ENCODE measurements around the gene ONECUT3. TPM values are rescaled to one million over a fixed set of nuclear protein-coding genes. Genes with fewer than 3 reads are reported as not detected.

ONECUT3 gene
- total RNA-seq, 1 donor from 2014 or later: not detected

- no peak for DNase-seq (ENCODE audit: low read depth)
Observed at GRCh38 chr19:1814833-1815604, 61.7 kb downstream of the ONECUT3 start.

GRCh38 chr19:1815605-1816529 lies 62.6 kb downstream of the ONECUT3 start:
- DNase-seq (ENCODE audit: low read depth): no peak

DNA sequence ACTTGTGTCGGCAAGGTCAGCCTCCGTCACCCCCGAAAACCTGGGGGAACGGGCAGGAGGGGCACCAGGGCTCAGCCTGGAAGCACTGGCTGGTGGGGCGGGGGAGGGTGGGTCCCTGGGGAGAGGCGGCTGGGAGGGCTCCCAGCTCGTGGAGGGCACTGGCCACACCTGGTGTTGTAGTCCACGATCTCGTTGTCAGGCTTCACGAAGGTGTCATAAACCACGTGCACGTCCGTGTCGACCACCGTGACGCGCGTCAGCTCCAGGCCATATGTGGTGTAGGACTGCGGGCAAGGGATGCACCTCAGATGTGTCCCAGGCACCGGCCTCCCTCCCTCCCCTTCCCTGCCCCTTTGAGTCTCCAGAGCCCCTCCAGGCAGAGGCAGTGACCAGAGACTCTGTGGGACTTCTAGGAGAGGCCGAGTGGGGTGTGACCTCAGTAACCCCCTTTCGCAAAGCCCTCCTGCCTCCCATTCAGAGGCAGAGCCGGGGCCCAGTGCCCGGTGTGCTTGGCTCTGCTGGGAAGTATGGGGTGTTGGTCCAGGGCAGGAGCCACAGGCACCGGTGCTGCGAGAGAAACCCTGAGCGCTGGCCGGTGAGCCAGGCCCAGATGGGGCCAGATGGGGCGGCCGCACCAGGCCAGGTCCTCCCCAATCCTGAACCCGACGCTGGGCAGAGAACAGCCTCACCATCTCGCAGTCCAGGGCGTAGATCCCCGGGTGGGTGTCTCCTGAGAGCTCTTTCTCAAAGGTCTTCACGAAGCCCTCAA lies 63.4 kb downstream of the ONECUT3 start:
- no peak for DNase-seq (ENCODE audit: low read depth)

- DNase-seq (ENCODE audit: low read depth): no peak
Observed at GRCh38 chr19:1817553-1818179, 64.4 kb downstream of the ONECUT3 start.

DNA sequence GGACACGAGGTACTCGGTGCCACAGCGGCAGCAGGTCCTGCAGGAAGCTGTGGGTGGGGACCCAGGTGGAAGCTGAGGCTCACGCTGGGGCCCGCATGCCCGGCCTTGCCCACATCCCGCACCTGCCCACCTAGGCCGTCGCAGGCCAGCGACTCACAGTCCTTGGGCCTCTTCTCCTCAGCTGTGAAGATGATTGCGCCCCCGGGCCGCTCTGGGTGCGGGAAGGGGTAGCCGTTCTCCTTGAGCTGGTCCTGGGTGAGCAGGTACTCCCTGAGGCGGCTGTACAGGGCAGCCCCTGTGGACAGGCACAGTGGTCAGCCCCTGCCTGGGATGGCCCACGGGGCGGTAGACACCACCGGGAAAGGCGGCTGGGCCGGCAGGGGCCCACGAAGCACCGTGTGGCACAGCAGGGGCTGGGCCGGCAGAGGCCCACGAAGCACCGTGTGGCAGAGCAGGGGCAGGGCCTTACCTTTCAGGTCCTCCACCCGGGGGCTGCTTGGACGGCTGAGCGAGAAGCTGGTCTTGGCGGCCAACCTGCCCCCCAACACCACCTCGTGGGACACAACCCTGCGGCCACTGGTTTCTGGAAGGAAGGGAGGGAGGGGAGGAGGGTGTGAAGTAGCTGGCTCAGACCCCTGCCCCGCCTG lies 65.4 kb downstream of the ONECUT3 start:
- DNase-seq (ENCODE audit: low read depth): no peak

DNA sequence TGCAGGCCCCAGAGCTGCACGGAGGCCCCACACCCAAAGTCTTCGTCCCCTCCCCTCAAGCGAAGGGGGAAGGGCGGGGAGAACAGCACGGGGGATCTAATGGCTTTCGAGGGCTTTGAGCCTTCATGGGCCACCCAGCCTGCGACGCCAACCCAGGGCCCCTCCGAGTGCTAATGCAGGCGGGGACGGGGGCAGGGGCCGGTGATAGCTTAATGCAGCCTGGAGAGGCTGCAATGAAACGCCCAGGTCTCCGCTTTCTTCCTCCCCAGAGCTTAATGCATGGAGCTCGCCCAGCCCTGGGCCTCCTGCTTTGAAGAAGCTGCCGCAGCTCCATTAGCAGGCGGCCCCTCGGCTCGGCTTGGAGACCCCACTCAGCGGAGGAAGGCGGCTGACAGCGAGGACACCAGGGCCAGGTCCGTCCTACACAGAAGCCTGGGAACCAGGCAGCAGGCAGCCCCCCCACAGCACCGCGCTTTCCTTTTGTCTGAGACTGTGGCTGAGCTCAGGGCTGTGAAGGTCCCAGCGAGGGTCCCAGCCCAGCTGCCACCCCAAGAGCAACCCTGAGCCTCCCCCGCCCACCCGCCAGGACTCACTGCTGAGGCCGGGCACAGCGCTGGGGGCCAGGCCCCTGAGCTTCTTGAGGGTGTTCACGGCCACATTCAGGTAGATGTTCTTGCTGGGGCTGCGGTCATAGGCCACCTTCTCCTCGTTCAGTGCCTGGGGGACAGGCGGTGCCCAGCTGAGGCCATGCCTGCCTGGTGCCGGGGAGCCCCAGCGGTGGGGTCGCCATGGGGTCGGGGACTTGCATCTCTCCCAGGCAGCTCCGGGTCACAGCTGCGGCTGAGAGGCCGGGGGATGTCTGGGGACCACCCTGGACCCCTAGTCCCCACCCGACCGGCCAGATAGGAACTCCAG lies 66.3 kb downstream of the ONECUT3 start:
- no peak for DNase-seq (ENCODE audit: low read depth)

GRCh38 chr19:1822210-1822609 lies 68.9 kb downstream of the ONECUT3 start:
- no peak for DNase-seq (ENCODE audit: low read depth)

DNA sequence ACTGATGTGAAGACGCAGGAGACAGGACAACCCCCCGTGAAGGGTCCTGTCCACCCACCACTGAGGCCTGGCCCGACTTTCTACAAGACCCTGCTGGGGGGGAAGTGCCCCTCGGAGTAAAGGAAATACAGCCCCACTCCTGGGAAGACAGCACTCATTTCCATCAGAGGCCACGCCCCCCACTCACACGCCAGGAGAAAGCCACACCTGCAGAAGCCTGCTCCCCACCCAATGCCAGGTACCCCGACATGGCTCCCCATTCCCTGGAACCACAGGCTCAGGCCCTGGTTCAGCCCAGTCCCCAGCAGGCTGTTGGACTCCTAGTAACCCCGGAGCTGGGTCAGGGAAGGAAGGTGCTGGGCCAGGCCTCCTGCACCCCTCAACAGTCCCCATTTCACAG lies 69.7 kb downstream of the ONECUT3 start:
- no peak for DNase-seq (ENCODE audit: low read depth)

GRCh38 chr19:1823539-1824251 lies 70.4 kb downstream of the ONECUT3 start:
- DNase-seq (ENCODE audit: low read depth): no peak

- DNase-seq (ENCODE audit: low read depth): no peak
Observed at GRCh38 chr19:1824252-1824622, 70.9 kb downstream of the ONECUT3 start.

- peak; percentile 46 for DNase-seq (ENCODE audit: low read depth)
Observed at GRCh38 chr19:1825909-1826556, 72.7 kb downstream of the ONECUT3 start.

GRCh38 chr19:1826557-1827521 lies 73.5 kb downstream of the ONECUT3 start:
- peak; percentile 41 for DNase-seq (ENCODE audit: low read depth)

DNA sequence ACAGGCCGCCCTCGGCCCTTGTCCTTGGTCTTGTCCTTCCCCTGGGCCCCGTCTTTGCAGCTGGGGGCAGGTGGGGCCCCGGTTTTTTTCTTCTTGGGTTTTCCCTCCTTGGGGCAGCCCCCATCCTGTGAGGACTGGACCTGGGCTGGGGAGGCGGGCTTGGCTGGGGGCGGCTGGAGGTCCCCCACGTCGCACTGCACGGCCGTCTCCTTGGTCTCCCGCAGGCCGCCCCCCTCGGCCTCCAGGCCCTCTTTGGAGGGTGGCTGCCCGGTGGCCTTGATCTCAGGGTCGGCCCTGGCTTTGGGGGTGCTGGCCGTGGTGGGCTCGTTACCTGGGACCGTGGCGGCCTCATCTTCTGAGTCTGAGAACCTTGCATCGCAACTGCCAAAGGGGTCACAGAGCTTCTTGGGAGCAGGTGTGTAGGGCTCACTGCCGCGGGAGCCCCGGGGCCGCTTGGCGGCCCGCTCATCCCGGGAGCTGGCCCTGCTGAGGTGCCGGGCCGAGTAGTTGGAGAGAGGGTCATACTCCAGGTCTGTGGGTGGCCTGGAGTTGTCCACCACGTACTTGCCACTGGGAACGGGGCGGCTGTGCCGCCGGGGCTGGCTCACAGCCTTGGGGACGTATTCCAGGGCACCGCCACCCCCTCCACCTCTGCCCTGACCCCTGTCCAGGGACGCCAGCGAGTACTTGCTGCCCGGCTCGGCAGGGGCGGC lies 74.4 kb downstream of the ONECUT3 start:
- DNase-seq (ENCODE audit: low read depth): no peak

DNA sequence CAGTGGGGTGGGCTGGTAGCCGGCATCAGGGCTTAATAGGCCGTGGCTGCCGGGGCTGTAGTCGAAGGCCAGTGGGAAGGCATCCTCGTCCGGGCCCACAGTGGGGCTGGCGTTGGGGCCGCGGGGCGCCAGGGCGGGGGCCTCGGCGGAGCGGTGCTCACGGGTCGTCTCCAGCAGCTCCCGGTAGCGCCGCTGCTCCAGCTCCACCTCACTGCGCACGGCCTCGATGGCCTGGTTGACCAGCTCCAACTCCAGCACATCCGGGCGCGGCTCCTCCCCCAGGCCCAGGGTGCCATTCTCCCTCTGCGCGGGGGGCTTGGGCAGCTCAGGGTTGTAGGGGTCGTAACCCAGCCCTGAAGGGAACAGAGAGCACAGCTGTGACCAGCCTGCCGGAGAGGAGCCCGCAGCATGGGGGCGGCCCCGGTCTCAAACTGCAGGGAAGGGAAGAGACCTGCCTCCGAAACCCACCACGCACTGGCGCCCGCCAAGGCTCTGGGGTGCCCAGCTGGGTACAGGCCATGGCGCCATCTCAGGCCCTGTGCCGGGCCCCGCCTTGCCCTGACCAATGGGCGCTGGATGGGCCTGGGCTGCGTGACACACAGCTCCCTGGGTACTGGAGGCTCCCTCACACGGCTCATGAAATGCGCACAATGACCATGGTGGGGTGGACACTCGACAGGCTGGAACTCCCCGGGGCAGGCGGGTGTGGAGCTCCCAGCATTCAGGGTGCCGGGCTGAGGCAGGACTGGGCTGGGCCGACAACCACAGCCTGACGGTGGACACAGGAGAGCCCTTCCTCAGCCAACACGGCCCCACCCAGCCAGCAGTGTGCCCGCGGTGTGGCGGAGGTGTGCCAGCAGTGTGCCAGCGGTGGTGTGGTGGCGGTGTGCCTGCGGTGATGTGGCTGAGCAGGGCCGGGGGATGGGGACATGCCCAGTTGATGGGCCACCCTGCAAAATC lies 75.3 kb downstream of the ONECUT3 start:
- no peak for DNase-seq (ENCODE audit: low read depth)

GRCh38 chr19:1829958-1830357 lies 76.7 kb downstream of the ONECUT3 start:
- DNase-seq (ENCODE audit: low read depth): no peak

DNA sequence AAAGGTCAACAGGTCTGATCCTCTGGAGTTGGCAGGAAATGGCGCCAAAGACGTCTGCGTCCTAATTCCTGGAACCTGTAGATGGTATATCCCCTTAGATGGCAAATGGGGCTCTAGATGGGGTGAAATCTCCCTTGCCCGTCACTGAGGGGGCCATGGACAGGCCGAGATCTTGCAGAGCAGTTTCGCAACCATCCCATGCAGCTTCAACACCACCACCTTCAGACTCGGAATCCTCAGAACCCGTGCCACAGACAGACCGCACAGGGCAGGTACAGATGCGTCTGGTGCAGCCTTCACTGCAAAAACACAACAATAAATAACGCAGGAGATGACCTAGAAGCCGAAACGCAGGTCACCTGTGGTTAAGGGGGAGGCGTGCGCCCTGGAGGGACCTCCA lies 77.3 kb downstream of the ONECUT3 start:
- DNase-seq (ENCODE audit: low read depth): no peak

Measured in renal cortical epithelial cell (primary cell).